ENCODE data around the gene RNLS. TPM values are rescaled to one million over a fixed set of nuclear protein-coding genes. Genes with fewer than 3 reads are reported as not detected.

RNLS gene
- total and polyA plus RNA-seq, 2 of the 4 experiments (the other 2 are of a cell fraction) = 4.5 to 7.0 TPM

- no peak for TF ChIP-seq RAD21 (IDR thresholded peaks at IDR 0.05; ENCODE audit: low read length)
These were observed 311.2 kb downstream of the RNLS start (continued) for GRCh38 chr10:88271761-88272543.

- Histone ChIP-seq H3K18ac (ENCODE audit: low read depth, low read length) (peak overlapping the region; percentile 31; the same call in 1 of the 2 replicates), H3K4ac (ENCODE audit: low read depth, low read length) (peak overlapping the region; percentile 52), H3K9ac (ENCODE audit: low read depth, low read length) (no peak overlapping the region), H3K23ac (ENCODE audit: low read depth, low read length) (no peak overlapping the region; the same call in 1 of the 2 replicates), H4K91ac (ENCODE audit: insufficient read depth, low read depth, low read length) (peak overlapping the region; percentile 23; the same call in 1 of the 2 replicates), H3K9me1 (ENCODE audit: insufficient read depth, low read length) (peaks cover 21% of the 10 kb centered on the region), H4K5ac (ENCODE audit: low read depth, low read length) (no peak overlapping the region), H2AK9ac (replicated peaks; ENCODE audit: low read depth, low read length, poor library complexity) (no peak overlapping the region), H4K8ac (ENCODE audit: low read depth in 2 of 2, low read length in 2 of 2) (peak overlapping the region in 1 of 2 experiments; percentile 62; a peak in 2 of 4 replicates), H2BK5ac (ENCODE audit: low read depth, low read length, poor library complexity, severe bottlenecking) (peak overlapping the region; percentile 25), H3K56ac (ENCODE audit: extremely low read depth, insufficient read depth, low read length) (peak overlapping the region; percentile 4; the same call in 1 of the 2 replicates), H2BK20ac (ENCODE audit: low read depth, low read length) (peak overlapping the region; percentile 75), H3K79me1 (ENCODE audit: low read depth in 1 of 2, low read length in 2 of 2) (no peaks in the 10 kb centered on the region), H3K14ac (replicated peaks; ENCODE audit: low read depth, low read length) (peak overlapping the region; percentile 65; the same call in 1 of the 2 replicates), H3K36me3 (ENCODE audit: control insufficient read depth, insufficient read depth, low read length) (no peaks in the 10 kb centered on the region), H3K4me3 (ENCODE audit: insufficient read depth, low read depth, low read length) (no peak overlapping the region), H4K20me1 (ENCODE audit: insufficient read depth, low read length) (peaks cover 6% of the 10 kb centered on the region; the same call in 1 of the 2 replicates), H3K4me1 (ENCODE audit: control insufficient read depth, insufficient read depth, low read length) (peaks cover 15% of the 10 kb centered on the region), H3K4me2 (ENCODE audit: low read depth, low read length) (peak overlapping the region; percentile 33; the same call in 1 of the 2 replicates), H3K27me3 (ENCODE audit: control insufficient read depth, insufficient read depth, low read length) (no peaks in the 10 kb centered on the region), H3K9me3 (ENCODE audit: control insufficient read depth, insufficient read depth, low read length) (no peaks in the 10 kb centered on the region), H3K27ac (ENCODE audit: insufficient read depth, low read length) (peak overlapping the region; percentile 15; the same call in 1 of the 2 replicates), H2AFZ (replicated peaks; ENCODE audit: low read length, poor library complexity) (peak overlapping the region; percentile 6), H2BK15ac (ENCODE audit: low read depth, low read length) (peak overlapping the region; percentile 74; the same call in 1 of the 3 replicates), H2BK120ac (ENCODE audit: low read depth, low read length) (peak overlapping the region; percentile 60), H2AK5ac (ENCODE audit: low read depth, low read length) (peak overlapping the region; percentile 21; the same call in 1 of the 2 replicates)
- ChIA-PET CTCF (no interaction called here), POLR2A (ENCODE audit: unreplicated experiment) (no interaction called here)
- intact Hi-C loops (cut with micrococcal nuclease) = loop anchor here (10.0 kb wide), 1 partner anchor 406 kb away; the partner anchor contains the start of genes KLLN and PTEN
- peak; percentile 71 for DNase-seq
- ATAC-seq (ENCODE audit: low read depth) = peak; percentile 87
- in situ Hi-C loops (cut with MboI; ENCODE audit: low sequenced_read_pairs) = no loop called here
- WGBS, 2 experiments (ENCODE audit: extremely low coverage in 2 of 2, insufficient read length in 1 of 2) = 83% methylated on average over 1 of the region's 6 CpGs; no CpG with 5 or more reads in 1 of the 2 experiments
- dilution Hi-C loops (cut with HindIII; ENCODE audit: low sequenced_read_pairs, unreplicated experiment) = no loop called here
- BruUV-seq (replicated peaks) = no TSS peak
- TF ChIP-seq MAFK (IDR thresholded peaks at IDR 0.05; ENCODE audit: low read depth, low read length) = peak; percentile 18; the same call in 1 of the 2 replicates
- no peak for TF ChIP-seq SMC3 (IDR thresholded peaks at IDR 0.05; ENCODE audit: low read depth, low read length)
- TF ChIP-seq BHLHE40 (IDR thresholded peaks at IDR 0.05; ENCODE audit: low read depth, low read length) = no peak
- TF ChIP-seq CTCF (conservative IDR thresholded peaks at IDR 0.05; ENCODE audit: low read depth, low read length) = no peak
- no peak for TF ChIP-seq POLR2A (IDR thresholded peaks at IDR 0.05; ENCODE audit: low read depth, low read length)
- no peak for TF ChIP-seq RAD21 (IDR thresholded peaks at IDR 0.05; ENCODE audit: low read length)
These were observed 312.0 kb downstream of the RNLS start for GRCh38 chr10:88270871-88271713.

Data from IMR-90 (cell line).